Measurements from ENCODE around the gene CEACAM16.

CEACAM16 gene

GRCh38 chr19:44756089-44756562 is 57.2 kb downstream of the CEACAM16 start:
- in situ Hi-C loops (cut with HindIII; ENCODE audit: low pct_ligation_motif_present, low sequenced_read_pairs): no loop called here
- DNase-seq: no peak
- Histone ChIP-seq H3K27me3 (replicated peaks) (no peaks in the 10 kb centered on the region), H3K36me3 (replicated peaks) (peaks cover 62% of the 10 kb centered on the region), H3K4me3 (ENCODE audit: low read depth, low read length) (no peak overlapping the region), H3K27ac (no peak overlapping the region)
- no peak for TF ChIP-seq CTCF (IDR thresholded peaks at IDR 0.05; ENCODE audit: low read depth, low read length, missing control alignments)

- in situ Hi-C loops (cut with HindIII; ENCODE audit: low pct_ligation_motif_present, low sequenced_read_pairs): no loop called here
- DNase-seq: no peak
- Histone ChIP-seq H3K27ac (peak overlapping the region; percentile 19), H3K4me3 (ENCODE audit: low read depth, low read length) (peak overlapping the region; percentile 64), H3K36me3 (replicated peaks) (peaks cover 59% of the 10 kb centered on the region), H3K27me3 (replicated peaks) (no peaks in the 10 kb centered on the region)
- TF ChIP-seq CTCF (IDR thresholded peaks at IDR 0.05; ENCODE audit: low read depth, low read length, missing control alignments): no peak
Observed at GRCh38 chr19:44757057-44757734, 58.2 kb downstream of the CEACAM16 start.

DNA sequence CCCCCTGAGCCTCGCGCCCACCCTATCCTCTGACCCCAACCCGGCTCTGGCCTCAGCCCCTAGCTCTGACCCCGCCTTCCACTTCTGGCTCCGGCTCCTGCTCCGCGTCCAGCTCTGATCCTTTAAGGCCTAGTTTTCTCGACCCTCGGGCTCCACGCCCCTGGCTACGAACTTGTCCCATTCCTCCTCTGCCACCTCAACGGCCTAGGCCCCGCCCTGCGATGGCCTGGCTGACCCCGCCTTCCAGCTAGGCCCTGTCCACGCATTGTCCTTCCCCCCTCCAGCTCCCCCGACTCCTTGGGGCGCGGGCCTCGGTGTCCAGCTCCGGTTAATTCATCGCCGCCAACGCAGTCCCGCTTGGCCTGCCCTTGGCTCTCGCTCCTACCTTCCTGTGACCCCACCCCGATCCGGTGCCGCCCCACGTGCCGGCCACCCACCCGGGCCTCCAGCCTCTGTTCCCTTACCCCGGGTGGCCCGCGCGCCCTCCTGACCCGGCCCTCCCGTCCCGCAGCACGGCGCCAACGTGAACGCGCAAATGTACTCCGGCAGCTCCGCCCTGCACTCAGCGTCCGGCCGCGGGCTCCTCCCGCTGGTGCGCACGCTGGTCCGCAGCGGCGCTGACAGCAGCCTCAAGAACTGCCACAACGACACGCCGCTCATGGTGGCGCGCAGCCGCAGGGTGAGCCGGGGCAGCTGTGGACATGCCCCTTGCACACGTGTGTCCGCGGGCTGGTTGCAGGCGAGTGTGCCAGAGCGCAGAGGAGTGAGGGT is 59.0 kb downstream of the CEACAM16 start:
- TF ChIP-seq CTCF (IDR thresholded peaks at IDR 0.05; ENCODE audit: low read depth, low read length, missing control alignments): peak; percentile 11
- H3K4me3 ChIP-seq (ENCODE audit: low read depth, low read length): peak overlapping the region; percentile 64
- peak overlapping the region; percentile 19 for H3K27ac ChIP-seq
- H3K27me3 ChIP-seq (replicated peaks): no peaks in the 10 kb centered on the region
- H3K36me3 ChIP-seq (replicated peaks): peaks cover 52% of the 10 kb centered on the region
- no peak for DNase-seq
- in situ Hi-C loops (cut with HindIII; ENCODE audit: low pct_ligation_motif_present, low sequenced_read_pairs): no loop called here

- peaks cover 52% of the 10 kb centered on the region for H3K36me3 ChIP-seq (replicated peaks)
- no peak for DNase-seq
- H3K27ac ChIP-seq: no peak overlapping the region
- no peaks in the 10 kb centered on the region for H3K27me3 ChIP-seq (replicated peaks)
- H3K4me3 ChIP-seq (ENCODE audit: low read depth, low read length): peak overlapping the region; percentile 64
- in situ Hi-C loops (cut with HindIII; ENCODE audit: low pct_ligation_motif_present, low sequenced_read_pairs): no loop called here
- no peak for TF ChIP-seq CTCF (IDR thresholded peaks at IDR 0.05; ENCODE audit: low read depth, low read length, missing control alignments)
Observed at GRCh38 chr19:44758596-44758995, 59.6 kb downstream of the CEACAM16 start.

- no peak for TF ChIP-seq CTCF (IDR thresholded peaks at IDR 0.05; ENCODE audit: low read depth, low read length, missing control alignments)
- H3K4me3 ChIP-seq (ENCODE audit: low read depth, low read length): no peak overlapping the region
- no peak for DNase-seq
- peaks cover 52% of the 10 kb centered on the region for H3K36me3 ChIP-seq (replicated peaks)
- no peaks in the 10 kb centered on the region for H3K27me3 ChIP-seq (replicated peaks)
- in situ Hi-C loops (cut with HindIII; ENCODE audit: low pct_ligation_motif_present, low sequenced_read_pairs): no loop called here
- H3K27ac ChIP-seq: no peak overlapping the region
Observed at GRCh38 chr19:44759083-44759804, 60.3 kb downstream of the CEACAM16 start.

Data from brain microvascular endothelial cell (primary cell).